OCI-LY7 (cell line): ENCODE data around the gene NES. TPM values are rescaled to one million over a fixed set of nuclear protein-coding genes. Genes with fewer than 3 reads are reported as not detected.

ENCODE experiments used
- BruUV-seq: library from RNA; stranded (reverse); fragments of 400-500 nt; replicated peaks from 2 replicates; lab custom pipeline; 2021; lab: Mats Ljungman, UMichigan
- CTCF ChIA-PET: fragments of 300-600 bp; sonication (Branson Sonifier 250); formaldehyde crosslinking; loops from one replicate; lab custom pipeline; 2022; ENCODE audit warnings: antibody characterized with exemption; ENCODE audit not compliant: unreplicated experiment; lab: Charles Lee
- POLR2A ChIA-PET: fragments of 300-600 bp; sonication (Branson Sonifier 250); formaldehyde crosslinking; loops from one replicate; lab custom pipeline; 2022; ENCODE audit warnings: antibody characterized with exemption; lab: Charles Lee
- DNase-seq: peaks from one replicate; pipeline ENCODE4 v3.0.0-alpha.2; 2015; ENCODE audit warnings: low spot score
- H2AFZ ChIP-seq: fragments of 200-600 bp; sonication (generic), shearing (Covaris generic); 2 replicates; pipeline ENCODE4 v1.6.1; 2014; ENCODE audit warnings: mild to moderate bottlenecking, antibody characterized with exemption, low read length, moderate library complexity
- H3K27ac ChIP-seq: fragments of 200-600 bp; sonication (generic); 2 replicates; pipeline ENCODE4 v1.5.1; 2014; ENCODE audit warnings: mixed run types, low read depth, mild to moderate bottlenecking, moderate library complexity, low read length, inconsistent platforms; ENCODE audit not compliant: poor library complexity, severe bottlenecking
- H3K36me3 ChIP-seq: fragments of 200-600 bp; sonication (generic); 2 replicates; pipeline ENCODE4 v1.6.1; 2014; ENCODE audit warnings: mild to moderate bottlenecking, antibody characterized with exemption, low read length, moderate library complexity, mixed read lengths; ENCODE audit not compliant: insufficient read depth
- H3K4me1 ChIP-seq: fragments of 200-600 bp; sonication (generic); 2 replicates; pipeline ENCODE4 v1.5.1; 2014; ENCODE audit warnings: mild to moderate bottlenecking, low read length; ENCODE audit not compliant: insufficient read depth, poor library complexity, severe bottlenecking
- H3K4me2 ChIP-seq: fragments of 200-600 bp; sonication (generic); 2 replicates; pipeline ENCODE4 v1.6.1; 2014; ENCODE audit warnings: mild to moderate bottlenecking, low read length
- H3K4me3 ChIP-seq: fragments of 200-600 bp; sonication (generic); 2 replicates; pipeline ENCODE4 v1.5.1; 2014; ENCODE audit warnings: mild to moderate bottlenecking, low read depth, low read length; ENCODE audit not compliant: poor library complexity, severe bottlenecking
- H3K79me2 ChIP-seq: fragments of 200-600 bp; sonication (generic); 2 replicates; pipeline ENCODE4 v1.6.1; 2016; ENCODE audit warnings: low read depth, mild to moderate bottlenecking, low read length, moderate library complexity, mixed read lengths; ENCODE audit not compliant: insufficient read depth
- H3K9me2 ChIP-seq: fragments of 200-600 bp; sonication (generic); 2 replicates; pipeline ENCODE4 v1.6.1; 2016; ENCODE audit warnings: mild to moderate bottlenecking, low read length, mixed read lengths; ENCODE audit not compliant: insufficient read depth
- H3K9me3 ChIP-seq: fragments of 200-600 bp; sonication (generic); 2 replicates; pipeline ENCODE4 v1.6.1; 2014; ENCODE audit warnings: mild to moderate bottlenecking, mixed run types, low read length, mixed read lengths
- H4K20me1 ChIP-seq: fragments of 200-600 bp; sonication (generic); 2 replicates; pipeline ENCODE4 v1.6.1; 2014; ENCODE audit warnings: mild to moderate bottlenecking, antibody characterized with exemption, low read length, moderate library complexity, mixed read lengths; ENCODE audit not compliant: insufficient read depth
- EZH2phosphoT487 ChIP-seq: fragments of 200-600 bp; sonication (generic); IDR thresholded peaks from 2 replicates; pipeline ENCODE4 v1.6.1; 2018; ENCODE audit warnings: low read depth, borderline replicate concordance, mild to moderate bottlenecking, mixed run types, antibody characterized with exemption, low read length, moderate library complexity, mixed read lengths
- intact Hi-C: fragments of 100-400 bp; cut with micrococcal nuclease; formaldehyde crosslinking; loops from one replicate; pipeline ENCODE4 v1.10.0; 2022; ENCODE audit not compliant: unreplicated experiment
- total RNA-seq, 2 experiments: library from RNA; depleted of rRNA in 1 of 2; stranded (reverse); fragments of >200 nt in 1 of 2; shearing (Covaris generic) in 1 of 2; gene quantifications; 2 replicates each; pipeline ENCODE4 v1.2.3, GENCODE V29; 2014 to 2022
- TF ChIP-seq, protein P1 (sequence below): fragments of 200-600 bp; sonication (generic); conservative IDR thresholded peaks from 2 replicates; pipeline ENCODE4 v1.5.1; 2014; ENCODE audit warnings: mild to moderate bottlenecking, antibody characterized with exemption, low read length, moderate library complexity, mixed read lengths

Gene NES
- total RNA-seq, 2 experiments from 2014 or later = not detected

DNA sequence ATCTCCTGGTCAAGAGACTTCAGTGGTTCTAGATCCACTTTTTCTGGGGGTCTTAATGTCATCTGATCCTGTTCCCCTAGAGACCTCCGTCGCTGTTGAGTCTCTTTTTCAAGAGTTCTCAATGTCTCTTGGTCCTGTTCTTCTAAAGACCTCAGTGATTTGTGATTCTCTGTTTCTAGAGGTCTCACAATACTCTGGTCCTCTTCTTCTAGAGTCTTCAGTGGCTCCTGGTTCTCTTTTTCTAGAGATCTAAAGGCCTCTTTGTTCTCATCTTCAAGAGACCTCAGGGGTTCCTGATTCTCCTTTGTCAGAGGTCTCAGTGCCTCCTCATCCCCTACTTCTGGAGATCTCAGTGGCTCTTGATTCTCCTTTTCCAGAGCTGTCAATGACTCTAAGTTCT lies 5.4 kb downstream of the NES start:
- BruUV-seq = no TSS peak
- Histone ChIP-seq H3K4me1 (no peaks in the 10 kb centered on the region), H4K20me1 (no peaks in the 10 kb centered on the region; the same call in 1 of the 2 replicates), H3K9me2 (no peaks in the 10 kb centered on the region), H3K4me3 (no peak overlapping the region), H2AFZ (no peak overlapping the region), H3K36me3 (no peaks in the 10 kb centered on the region), H3K27ac (no peak overlapping the region), H3K9me3 (no peaks in the 10 kb centered on the region), H3K79me2 (no peaks in the 10 kb centered on the region), H3K4me2 (no peak overlapping the region)
- POLR2A ChIA-PET = interaction anchor here (0.6 kb wide), 1 partner anchor 35 kb away, joined by 3 read pairs; no protein-coding TSS in a partner anchor
- intact Hi-C loops = no loop called here
- CTCF ChIA-PET = no interaction called here
- no peak for DNase-seq
- TF ChIP-seq, protein P1, sequence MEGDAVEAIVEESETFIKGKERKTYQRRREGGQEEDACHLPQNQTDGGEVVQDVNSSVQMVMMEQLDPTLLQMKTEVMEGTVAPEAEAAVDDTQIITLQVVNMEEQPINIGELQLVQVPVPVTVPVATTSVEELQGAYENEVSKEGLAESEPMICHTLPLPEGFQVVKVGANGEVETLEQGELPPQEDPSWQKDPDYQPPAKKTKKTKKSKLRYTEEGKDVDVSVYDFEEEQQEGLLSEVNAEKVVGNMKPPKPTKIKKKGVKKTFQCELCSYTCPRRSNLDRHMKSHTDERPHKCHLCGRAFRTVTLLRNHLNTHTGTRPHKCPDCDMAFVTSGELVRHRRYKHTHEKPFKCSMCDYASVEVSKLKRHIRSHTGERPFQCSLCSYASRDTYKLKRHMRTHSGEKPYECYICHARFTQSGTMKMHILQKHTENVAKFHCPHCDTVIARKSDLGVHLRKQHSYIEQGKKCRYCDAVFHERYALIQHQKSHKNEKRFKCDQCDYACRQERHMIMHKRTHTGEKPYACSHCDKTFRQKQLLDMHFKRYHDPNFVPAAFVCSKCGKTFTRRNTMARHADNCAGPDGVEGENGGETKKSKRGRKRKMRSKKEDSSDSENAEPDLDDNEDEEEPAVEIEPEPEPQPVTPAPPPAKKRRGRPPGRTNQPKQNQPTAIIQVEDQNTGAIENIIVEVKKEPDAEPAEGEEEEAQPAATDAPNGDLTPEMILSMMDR = no peak
- TF ChIP-seq EZH2phosphoT487 = no peak

DNA sequence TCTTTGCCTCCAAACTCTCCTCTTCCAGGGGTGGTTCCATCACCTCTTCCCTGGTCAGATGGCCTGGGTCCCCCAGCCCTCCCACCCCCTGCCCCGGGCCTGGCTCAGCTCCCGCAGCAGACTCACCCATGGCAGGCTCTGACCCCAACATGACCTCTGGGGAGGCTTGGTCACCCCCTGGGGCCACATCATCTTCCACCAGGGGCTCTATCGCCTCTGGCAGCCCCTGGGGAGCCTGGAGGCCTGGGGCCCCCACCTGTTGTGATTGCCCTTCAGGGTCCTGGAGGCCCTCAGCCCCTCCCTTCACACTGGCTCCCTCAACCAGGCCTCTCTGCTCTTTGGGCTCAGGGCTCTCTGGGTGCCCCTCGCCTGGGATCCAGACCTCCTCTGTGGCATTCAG lies 6.4 kb downstream of the NES start:
- H2AFZ ChIP-seq = no peak overlapping the region
- DNase-seq = no peak
- no peaks in the 10 kb centered on the region for H3K79me2 ChIP-seq
- no peaks in the 10 kb centered on the region for H3K9me2 ChIP-seq
- H3K4me3 ChIP-seq = no peak overlapping the region
- TF ChIP-seq, protein P1 = no peak
- no peak for TF ChIP-seq EZH2phosphoT487
- intact Hi-C loops = no loop called here
- no peak overlapping the region for H3K27ac ChIP-seq
- POLR2A ChIA-PET = no interaction called here
- no peaks in the 10 kb centered on the region; the same call in 1 of the 2 replicates for H4K20me1 ChIP-seq
- H3K4me1 ChIP-seq = no peaks in the 10 kb centered on the region
- no peak overlapping the region for H3K4me2 ChIP-seq
- BruUV-seq = no TSS peak
- no peaks in the 10 kb centered on the region for H3K9me3 ChIP-seq
- CTCF ChIA-PET = no interaction called here
- no peaks in the 10 kb centered on the region for H3K36me3 ChIP-seq

DNA sequence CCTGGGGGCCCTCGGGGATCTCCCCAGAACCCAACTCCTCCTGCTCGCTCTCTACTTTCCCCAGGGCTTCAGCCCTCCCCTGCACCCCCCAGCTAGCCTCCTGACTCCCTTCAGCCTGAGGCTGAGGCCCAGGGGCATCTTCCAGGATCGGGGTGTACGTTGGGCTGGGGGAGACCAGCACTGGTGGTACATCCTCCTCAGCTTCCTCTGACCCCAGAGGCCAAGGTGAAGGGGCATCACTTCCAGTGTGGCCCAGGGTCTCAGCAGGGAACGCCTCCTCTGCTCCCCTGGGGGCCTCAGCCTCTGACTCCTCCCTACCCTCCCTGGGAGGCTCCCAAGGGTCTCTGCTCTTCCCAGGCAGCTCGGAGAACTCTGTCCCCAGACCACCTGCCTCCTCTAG lies 6.8 kb downstream of the NES start:
- Histone ChIP-seq H3K36me3 (no peaks in the 10 kb centered on the region), H2AFZ (no peak overlapping the region), H3K4me2 (no peak overlapping the region), H3K9me2 (no peaks in the 10 kb centered on the region), H3K4me3 (no peak overlapping the region), H3K4me1 (peaks cover 2% of the 10 kb centered on the region), H3K27ac (no peak overlapping the region), H4K20me1 (no peaks in the 10 kb centered on the region; the same call in 1 of the 2 replicates), H3K9me3 (no peaks in the 10 kb centered on the region), H3K79me2 (no peaks in the 10 kb centered on the region)
- TF ChIP-seq, protein P1 = no peak
- TF ChIP-seq EZH2phosphoT487 = no peak
- intact Hi-C loops = no loop called here
- no peak for DNase-seq
- POLR2A ChIA-PET = no interaction called here
- CTCF ChIA-PET = no interaction called here
- BruUV-seq = no TSS peak
